Panc1 (cell line): ENCODE data around the gene ARHGEF25.

ENCODE experiments used
- CTCF ChIP-seq: fragments of 450-650 bp; IDR thresholded peaks from 2 replicates; pipeline ENCODE4 v1.5.1; 2017; ENCODE audit warnings: mild to moderate bottlenecking
- POLR2AphosphoS5 ChIP-seq: IDR thresholded peaks from 2 replicates; pipeline ENCODE4 v1.6.1; 2012; ENCODE audit warnings: mild to moderate bottlenecking, low read depth, low read length, moderate library complexity
- REST ChIP-seq, 2 experiments: IDR thresholded peaks; 2 replicates each; pipeline ENCODE4 v1.6.1; 2011 to 2012; ENCODE audit warnings: low read depth in 2 of 2, control low read depth in 1 of 2, low read length in 1 of 2, mild to moderate bottlenecking in 1 of 2, moderate library complexity in 1 of 2; ENCODE audit not compliant: insufficient read depth in 1 of 2
- SIN3A ChIP-seq: IDR thresholded peaks from 2 replicates; pipeline ENCODE4 v1.6.1; 2012; ENCODE audit warnings: low read depth, mild to moderate bottlenecking, low read length, moderate library complexity, borderline replicate concordance; ENCODE audit not compliant: insufficient read depth
- TCF7L2 ChIP-seq: IDR thresholded peaks from 2 replicates; pipeline ENCODE4 v1.6.1; 2011; ENCODE audit warnings: mild to moderate bottlenecking, low read depth, low read length, inconsistent platforms

- no peak for TF ChIP-seq CTCF
- no peak for TF ChIP-seq POLR2AphosphoS5
- no peak for TF ChIP-seq REST (IDR thresholded peaks at IDR 0.05; ENCODE audit: insufficient read depth in 1 of 2, low read depth in 2 of 2, low read length in 1 of 2)
- no peak for TF ChIP-seq SIN3A
- no peak for TF ChIP-seq TCF7L2
Measured at GRCh38 chr12:57563358-57563757, 47.9 kb upstream of the ARHGEF25 start.
